ENCODE measurements around the gene ACTG2.
"Not testable (repeated sequence)": the region's sequence is repeated elsewhere in the genome, so short reads cannot be mapped to it uniquely, and the experiment has no call there.

Gene ACTG2

GRCh38 chr2:73885406-73885805 lies 7.4 kb upstream of the ACTG2 start:
- Histone ChIP-seq H3K9me3 (ENCODE audit: insufficient read depth, low read depth, low read length) (no peaks in the 10 kb centered on the region), H3K79me2 (ENCODE audit: insufficient read depth, low read length) (no peaks in the 10 kb centered on the region), H3K27me3 (ENCODE audit: insufficient read depth, low read length, poor library complexity, severe bottlenecking) (no peaks in the 10 kb centered on the region), H3K9me2 (replicated peaks; ENCODE audit: low read depth, low read length) (no peaks in the 10 kb centered on the region), H3K4me3 (ENCODE audit: low read length, poor library complexity, severe bottlenecking) (no peak overlapping the region), H3K4me2 (ENCODE audit: low read depth, low read length, poor library complexity, severe bottlenecking) (no peak overlapping the region), H4K20me1 (ENCODE audit: insufficient read depth, low read length, poor library complexity, severe bottlenecking) (no peaks in the 10 kb centered on the region), H3K36me3 (ENCODE audit: insufficient read depth, low read length) (no peaks in the 10 kb centered on the region), H3K4me1 (ENCODE audit: insufficient read depth, low read length, poor library complexity, severe bottlenecking) (no peaks in the 10 kb centered on the region), H3F3A (ENCODE audit: low read depth) (no peaks in the 10 kb centered on the region), H3K9ac (ENCODE audit: low read depth, low read length, poor library complexity, severe bottlenecking) (no peak overlapping the region), H2AFZ (ENCODE audit: low read length) (no peak overlapping the region)
- no peak for TF ChIP-seq EZH2phosphoT487 (IDR thresholded peaks at IDR 0.05; ENCODE audit: borderline replicate concordance)

- no peaks in the 10 kb centered on the region for H3K9me2 ChIP-seq (replicated peaks; ENCODE audit: low read depth, low read length)
- H3F3A ChIP-seq (ENCODE audit: low read depth): no peaks in the 10 kb centered on the region
- no peaks in the 10 kb centered on the region for H3K4me1 ChIP-seq (ENCODE audit: insufficient read depth, low read length, poor library complexity, severe bottlenecking)
- no peak overlapping the region for H3K9ac ChIP-seq (ENCODE audit: low read depth, low read length, poor library complexity, severe bottlenecking)
- H3K9me3 ChIP-seq (ENCODE audit: insufficient read depth, low read depth, low read length): no peaks in the 10 kb centered on the region
- H3K4me2 ChIP-seq (ENCODE audit: low read depth, low read length, poor library complexity, severe bottlenecking): no peak overlapping the region
- H3K36me3 ChIP-seq (ENCODE audit: insufficient read depth, low read length): no peaks in the 10 kb centered on the region
- TF ChIP-seq EZH2phosphoT487 (IDR thresholded peaks at IDR 0.05; ENCODE audit: borderline replicate concordance) (no peak), CTCF (conservative IDR thresholded peaks at IDR 0.05; ENCODE audit: low read length) (no peak)
- H3K27me3 ChIP-seq (ENCODE audit: insufficient read depth, low read length, poor library complexity, severe bottlenecking): no peaks in the 10 kb centered on the region
- H3K4me3 ChIP-seq (ENCODE audit: low read length, poor library complexity, severe bottlenecking): no peak overlapping the region
- H3K79me2 ChIP-seq (ENCODE audit: insufficient read depth, low read length): no peaks in the 10 kb centered on the region
- no peaks in the 10 kb centered on the region for H4K20me1 ChIP-seq (ENCODE audit: insufficient read depth, low read length, poor library complexity, severe bottlenecking)
- H2AFZ ChIP-seq (ENCODE audit: low read length): no peak overlapping the region
Observed at GRCh38 chr2:73886357-73886756, 6.5 kb upstream of the ACTG2 start.

- H2AFZ ChIP-seq (ENCODE audit: low read length): peak overlapping the region; percentile 84
- H3K4me3 ChIP-seq (ENCODE audit: low read length, poor library complexity, severe bottlenecking); H3K27me3 ChIP-seq (ENCODE audit: insufficient read depth, low read length, poor library complexity, severe bottlenecking); H3K9me2 ChIP-seq (replicated peaks; ENCODE audit: low read depth, low read length); H3K4me2 ChIP-seq (ENCODE audit: low read depth, low read length, poor library complexity, severe bottlenecking); H3K9ac ChIP-seq (ENCODE audit: low read depth, low read length, poor library complexity, severe bottlenecking); H3K36me3 ChIP-seq (ENCODE audit: insufficient read depth, low read length); H4K20me1 ChIP-seq (ENCODE audit: insufficient read depth, low read length, poor library complexity, severe bottlenecking); H3F3A ChIP-seq (ENCODE audit: low read depth); H3K9me3 ChIP-seq (ENCODE audit: insufficient read depth, low read depth, low read length); H3K4me1 ChIP-seq (ENCODE audit: insufficient read depth, low read length, poor library complexity, severe bottlenecking); H3K79me2 ChIP-seq (ENCODE audit: insufficient read depth, low read length): not testable (repeated sequence)
Observed at GRCh38 chr2:73887596-73888353, 5.0 kb upstream of the ACTG2 start.

- Histone ChIP-seq H3K36me3 (ENCODE audit: insufficient read depth, low read length) (no peaks in the 10 kb centered on the region), H4K20me1 (ENCODE audit: insufficient read depth, low read length, poor library complexity, severe bottlenecking) (no peaks in the 10 kb centered on the region), H2AFZ (ENCODE audit: low read length) (peak overlapping the region; percentile 84), H3K27me3 (ENCODE audit: insufficient read depth, low read length, poor library complexity, severe bottlenecking) (no peaks in the 10 kb centered on the region), H3K4me1 (ENCODE audit: insufficient read depth, low read length, poor library complexity, severe bottlenecking) (peaks cover 7% of the 10 kb centered on the region), H3K4me3 (ENCODE audit: low read length, poor library complexity, severe bottlenecking) (no peak overlapping the region), H3K4me2 (ENCODE audit: low read depth, low read length, poor library complexity, severe bottlenecking) (no peak overlapping the region), H3K9me2 (replicated peaks; ENCODE audit: low read depth, low read length) (no peaks in the 10 kb centered on the region), H3K79me2 (ENCODE audit: insufficient read depth, low read length) (no peaks in the 10 kb centered on the region), H3F3A (ENCODE audit: low read depth) (no peaks in the 10 kb centered on the region), H3K9me3 (ENCODE audit: insufficient read depth, low read depth, low read length) (no peaks in the 10 kb centered on the region), H3K9ac (ENCODE audit: low read depth, low read length, poor library complexity, severe bottlenecking) (no peak overlapping the region)
- no peak for TF ChIP-seq CTCF (conservative IDR thresholded peaks at IDR 0.05; ENCODE audit: low read length)
- TF ChIP-seq EZH2phosphoT487 (IDR thresholded peaks at IDR 0.05; ENCODE audit: borderline replicate concordance): no peak
Observed at GRCh38 chr2:73888388-73888787, 4.4 kb upstream of the ACTG2 start.

Data from Loucy (cell line).